Esophagus squamous epithelium (tissue), 4 donors: ENCODE data around the gene AHSP.

ENCODE experiments used
- CTCF ChIP-seq, 6 experiments: fragments of 450-650 bp in 4 of 6; fragments of 200-600 bp in 2 of 6; sonication (generic) in 2 of 6; IDR thresholded peaks; one replicate each; pipeline ENCODE4 v1.5.1; 2016 to 2019; ENCODE audit warnings: antibody characterized with exemption in 6 of 6, mild to moderate bottlenecking in 4 of 6, moderate library complexity in 4 of 6
- POLR2A ChIP-seq, 4 donors: fragments of 450-650 bp; IDR thresholded peaks; one replicate each; pipeline ENCODE4 v1.6.1; 2017; ENCODE audit warnings: antibody characterized with exemption in 4 of 4, mild to moderate bottlenecking in 4 of 4, moderate library complexity in 3 of 4

GRCh38 chr16:31513126-31513525 lies 14.6 kb upstream of the AHSP start:
- TF ChIP-seq CTCF (IDR thresholded peaks at IDR 0.05) = no peak
- TF ChIP-seq POLR2A (IDR thresholded peaks at IDR 0.05) = no peak
